Panc1 (cell line): ENCODE measurements around the gene GTPBP4.

ENCODE experiments used
- CTCF ChIP-seq: fragments of 450-650 bp; IDR thresholded peaks from 2 replicates; pipeline ENCODE4 v1.5.1; 2017; ENCODE audit warnings: mild to moderate bottlenecking
- POLR2AphosphoS5 ChIP-seq: IDR thresholded peaks from 2 replicates; pipeline ENCODE4 v1.6.1; 2012; ENCODE audit warnings: mild to moderate bottlenecking, low read depth, low read length, moderate library complexity
- REST ChIP-seq, 2 experiments: IDR thresholded peaks; 2 replicates each; pipeline ENCODE4 v1.6.1; 2011 to 2012; ENCODE audit warnings: low read depth in 2 of 2, control low read depth in 1 of 2, low read length in 1 of 2, mild to moderate bottlenecking in 1 of 2, moderate library complexity in 1 of 2; ENCODE audit not compliant: insufficient read depth in 1 of 2
- SIN3A ChIP-seq: IDR thresholded peaks from 2 replicates; pipeline ENCODE4 v1.6.1; 2012; ENCODE audit warnings: low read depth, mild to moderate bottlenecking, low read length, moderate library complexity, borderline replicate concordance; ENCODE audit not compliant: insufficient read depth
- TCF7L2 ChIP-seq: IDR thresholded peaks from 2 replicates; pipeline ENCODE4 v1.6.1; 2011; ENCODE audit warnings: mild to moderate bottlenecking, low read depth, low read length, inconsistent platforms

- TF ChIP-seq REST (IDR thresholded peaks at IDR 0.05; ENCODE audit: insufficient read depth in 1 of 2, low read depth in 2 of 2, low read length in 1 of 2): no peak
- TF ChIP-seq CTCF: no peak
- no peak for TF ChIP-seq TCF7L2
- no peak for TF ChIP-seq POLR2AphosphoS5
- no peak for TF ChIP-seq SIN3A
Measured at GRCh38 chr10:980468-981093, 7.7 kb upstream of the GTPBP4 start.
